ENCODE results near the gene GSK3A.

The GSK3A gene

GRCh38 chr19:42242512-42243409 is at the start of gene GSK3A:
Gene GSK3A (minus strand): TSS chr19:42242602. CDS start chr19:42242465, 137 bp downstream.
- DNase-seq: peak; percentile 95

GRCh38 chr19:42291435-42291810 is 49.0 kb upstream of the GSK3A start:
- DNase-seq: no peak

- peak; percentile 77 for DNase-seq
Observed at GRCh38 chr19:42290523-42291434, 48.4 kb upstream of the GSK3A start.

DNA sequence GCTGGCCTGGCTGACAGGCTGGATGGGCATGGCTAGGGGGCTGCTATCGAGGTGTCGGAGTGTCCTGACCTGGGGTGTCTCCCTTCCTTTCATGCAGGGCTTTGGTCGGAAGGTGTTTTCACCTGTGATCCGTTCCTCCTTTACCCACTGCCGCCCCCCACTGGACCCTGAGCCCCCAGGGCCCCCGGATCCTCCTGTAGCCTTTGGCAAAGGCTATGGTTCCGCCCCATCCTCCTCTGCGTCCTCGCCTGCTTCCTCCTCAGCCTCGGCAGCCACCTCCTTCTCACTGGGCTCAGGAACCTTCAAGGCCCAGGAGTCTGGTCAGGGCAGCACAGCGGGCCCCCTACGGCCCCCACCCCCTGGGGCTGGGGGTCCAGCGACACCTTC is 47.7 kb upstream of the GSK3A start:
- no peak for DNase-seq

- no peak for DNase-seq
Observed at GRCh38 chr19:42289556-42290041, 47.2 kb upstream of the GSK3A start.

GRCh38 chr19:42288881-42289555 is 46.6 kb upstream of the GSK3A start:
- DNase-seq: no peak

DNA sequence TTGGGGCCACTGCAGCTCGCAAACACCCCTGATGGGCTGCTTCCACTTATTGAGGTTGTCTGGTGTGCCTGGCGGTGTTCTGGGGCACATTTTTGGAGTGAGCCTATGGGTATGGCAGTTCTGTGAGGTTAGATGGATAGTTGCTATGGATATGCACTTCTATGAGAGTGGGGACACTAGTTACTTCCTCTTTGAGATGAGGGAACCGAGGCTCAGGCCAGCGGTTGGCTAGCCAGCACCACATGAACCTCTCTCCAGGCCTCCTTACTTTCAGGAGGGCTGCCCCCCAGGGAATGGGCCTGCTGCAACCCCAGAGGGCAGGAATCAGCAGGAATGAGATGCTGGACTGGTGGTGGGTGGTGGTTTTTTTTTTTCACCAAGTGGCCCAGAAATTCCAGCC is 46.0 kb upstream of the GSK3A start:
- no peak for DNase-seq

DNA sequence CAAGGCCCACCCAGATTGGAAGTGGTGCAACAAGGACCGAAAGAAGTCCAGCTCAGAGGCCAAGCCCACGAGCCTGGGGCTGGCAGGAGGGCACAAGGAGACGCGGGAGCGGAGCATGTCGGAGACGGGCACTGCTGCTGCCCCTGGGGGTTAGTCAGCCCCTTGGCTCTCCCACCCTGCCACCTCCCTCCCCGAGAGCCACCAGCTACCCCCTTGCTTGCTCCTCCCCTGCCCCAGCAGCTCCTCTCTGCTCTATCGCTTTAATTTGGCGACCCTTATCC is 45.4 kb upstream of the GSK3A start:
- no peak for DNase-seq

DNA sequence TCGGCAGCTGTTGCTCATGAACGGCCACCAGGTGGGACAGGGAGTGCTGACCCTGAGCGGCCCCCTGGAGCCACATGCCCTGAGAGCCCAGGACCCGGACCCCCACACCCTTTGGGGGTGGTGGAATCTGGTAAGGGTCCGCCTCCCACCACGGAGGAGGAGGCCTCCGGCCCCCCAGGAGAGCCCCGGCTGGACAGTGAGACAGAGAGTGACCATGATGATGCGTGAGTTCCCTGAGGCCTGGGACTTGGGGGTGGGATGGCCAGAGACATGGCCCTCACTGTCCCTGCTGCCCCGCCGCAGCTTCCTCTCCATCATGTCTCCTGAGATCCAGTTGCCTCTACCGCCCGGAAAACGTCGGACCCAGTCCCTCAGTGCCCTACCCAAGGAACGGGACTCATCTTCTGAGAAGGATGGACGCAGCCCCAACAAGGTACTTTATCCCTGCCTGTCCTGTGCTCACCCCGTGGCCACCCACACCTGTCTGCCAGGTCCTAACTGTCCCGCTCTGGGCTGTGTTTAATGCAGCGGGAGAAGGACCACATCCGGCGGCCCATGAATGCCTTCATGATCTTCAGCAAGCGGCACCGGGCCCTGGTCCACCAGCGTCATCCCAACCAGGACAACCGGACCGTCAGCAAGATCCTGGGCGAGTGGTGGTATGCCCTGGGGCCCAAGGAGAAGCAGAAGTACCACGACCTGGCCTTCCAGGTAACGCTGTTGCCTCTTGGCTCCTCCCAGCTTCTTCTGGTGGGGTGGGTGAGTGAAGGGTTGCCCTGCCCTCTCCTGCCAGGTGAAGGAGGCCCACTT is 44.8 kb upstream of the GSK3A start:
- no peak for DNase-seq

DNA sequence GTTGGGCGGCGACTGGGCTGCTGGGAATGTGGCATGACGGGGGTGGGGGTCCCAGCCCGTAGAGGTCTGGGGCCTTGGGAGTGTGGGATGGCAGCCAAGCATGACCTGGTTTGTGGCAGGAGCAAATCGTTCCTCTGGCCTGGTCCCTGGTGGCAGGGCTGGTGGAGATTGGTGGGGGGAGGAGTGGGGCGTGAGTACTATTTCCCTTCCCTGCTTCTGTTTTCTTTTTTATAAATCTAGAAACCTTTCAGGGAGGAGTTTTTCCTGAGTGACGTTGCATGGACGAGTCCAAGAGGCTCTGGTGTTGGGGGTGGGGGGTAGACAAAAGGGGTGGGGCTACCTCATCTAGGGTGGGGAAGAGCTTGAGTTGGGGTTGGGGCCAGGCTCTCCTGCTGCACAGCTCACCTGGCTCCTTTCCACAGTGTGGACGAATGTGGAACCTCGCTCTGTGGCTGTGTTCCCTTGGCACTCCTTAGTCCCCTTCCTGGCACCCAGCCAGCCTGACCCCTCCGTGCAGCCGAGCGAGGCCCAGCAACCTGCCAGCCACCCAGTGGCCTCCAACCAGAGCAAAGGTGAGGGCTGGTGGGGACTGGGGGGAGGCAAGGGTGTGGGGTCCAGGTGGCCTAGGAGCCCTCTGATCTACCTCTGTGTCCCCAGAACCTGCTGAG is 44.1 kb upstream of the GSK3A start:
- DNase-seq: no peak

GRCh38 chr19:42285988-42286348 is 43.6 kb upstream of the GSK3A start:
- DNase-seq: no peak

DNA sequence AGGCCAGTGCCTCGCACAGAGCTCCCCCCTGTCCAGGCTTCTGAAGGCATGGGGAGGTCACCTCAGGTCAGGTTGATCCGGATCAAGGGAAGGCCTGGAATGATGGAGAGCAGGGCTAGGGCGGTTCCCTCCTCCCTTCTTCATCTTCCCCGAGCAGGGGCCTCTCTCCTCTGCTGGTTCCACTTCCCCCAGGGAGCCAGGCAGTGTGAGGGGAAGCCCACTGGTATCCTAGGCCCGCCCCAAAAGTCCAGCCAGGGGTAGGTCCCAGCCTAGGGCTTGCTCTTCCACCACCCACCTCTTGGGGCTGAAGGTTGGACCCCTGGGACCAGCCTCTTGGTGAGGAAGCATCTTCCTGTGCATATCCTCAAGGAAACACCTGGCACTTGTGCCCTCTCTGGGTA is 43.1 kb upstream of the GSK3A start:
- no peak for DNase-seq

DNA sequence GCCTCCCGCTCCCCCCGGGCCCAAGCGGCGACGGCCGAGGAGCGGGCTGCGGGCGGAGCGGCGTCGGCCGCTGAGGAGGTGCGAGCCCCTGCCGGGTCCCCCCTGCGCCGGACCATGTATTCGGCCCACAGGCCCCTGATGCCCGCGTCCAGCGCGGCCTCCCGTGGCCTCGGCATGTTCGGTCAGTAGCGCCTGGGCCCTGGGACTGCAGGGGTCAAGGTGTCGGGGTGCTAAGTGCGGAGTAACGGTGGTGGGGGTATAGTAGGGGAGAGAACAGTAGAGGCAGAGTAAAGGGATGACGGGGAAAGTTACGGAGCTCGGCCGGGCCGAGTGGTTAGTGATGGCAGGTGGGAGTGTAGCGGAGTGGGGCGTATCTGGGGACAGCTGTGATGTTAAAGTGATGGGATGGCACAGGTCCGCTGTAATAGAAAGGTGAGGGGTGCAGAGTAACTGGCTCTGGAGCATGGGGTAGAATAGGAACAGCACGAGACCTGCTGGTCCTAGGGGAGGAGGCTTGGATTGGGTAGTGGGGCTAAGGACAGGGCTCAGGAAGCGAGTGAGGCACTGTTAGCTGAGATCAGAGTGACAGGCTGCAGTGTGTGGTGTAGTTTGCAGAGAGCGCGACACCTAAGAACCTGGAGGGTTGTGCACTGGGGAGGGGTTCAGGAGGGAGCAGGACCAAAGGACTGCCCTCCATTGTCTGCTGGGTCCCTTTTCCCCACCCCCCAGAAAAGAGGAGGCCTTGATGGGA is 42.4 kb upstream of the GSK3A start:
- no peak for DNase-seq

DNA sequence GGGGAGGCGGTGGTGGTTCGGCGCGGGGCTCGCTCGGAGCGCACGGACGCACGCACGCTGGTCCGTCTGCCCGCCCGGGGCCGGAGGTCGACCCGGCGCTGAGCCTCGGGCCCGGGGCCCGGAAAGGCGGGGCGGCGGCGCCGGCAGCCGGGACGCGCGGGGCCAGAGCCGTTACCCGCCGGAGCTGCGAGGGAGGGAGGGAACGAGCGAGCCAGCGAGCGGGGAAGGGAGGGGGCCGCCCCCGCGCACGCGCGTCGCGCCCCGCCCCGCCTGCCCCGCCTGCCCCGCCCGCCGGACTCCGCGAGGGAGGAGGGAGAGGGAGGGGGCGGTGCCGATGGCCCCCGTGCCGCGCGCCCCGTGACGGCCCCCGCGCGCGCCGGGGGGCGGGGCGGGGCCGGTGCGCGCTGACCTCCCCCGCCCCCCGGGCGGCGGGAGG is 41.7 kb upstream of the GSK3A start:
- peak; percentile 85 for DNase-seq

DNA sequence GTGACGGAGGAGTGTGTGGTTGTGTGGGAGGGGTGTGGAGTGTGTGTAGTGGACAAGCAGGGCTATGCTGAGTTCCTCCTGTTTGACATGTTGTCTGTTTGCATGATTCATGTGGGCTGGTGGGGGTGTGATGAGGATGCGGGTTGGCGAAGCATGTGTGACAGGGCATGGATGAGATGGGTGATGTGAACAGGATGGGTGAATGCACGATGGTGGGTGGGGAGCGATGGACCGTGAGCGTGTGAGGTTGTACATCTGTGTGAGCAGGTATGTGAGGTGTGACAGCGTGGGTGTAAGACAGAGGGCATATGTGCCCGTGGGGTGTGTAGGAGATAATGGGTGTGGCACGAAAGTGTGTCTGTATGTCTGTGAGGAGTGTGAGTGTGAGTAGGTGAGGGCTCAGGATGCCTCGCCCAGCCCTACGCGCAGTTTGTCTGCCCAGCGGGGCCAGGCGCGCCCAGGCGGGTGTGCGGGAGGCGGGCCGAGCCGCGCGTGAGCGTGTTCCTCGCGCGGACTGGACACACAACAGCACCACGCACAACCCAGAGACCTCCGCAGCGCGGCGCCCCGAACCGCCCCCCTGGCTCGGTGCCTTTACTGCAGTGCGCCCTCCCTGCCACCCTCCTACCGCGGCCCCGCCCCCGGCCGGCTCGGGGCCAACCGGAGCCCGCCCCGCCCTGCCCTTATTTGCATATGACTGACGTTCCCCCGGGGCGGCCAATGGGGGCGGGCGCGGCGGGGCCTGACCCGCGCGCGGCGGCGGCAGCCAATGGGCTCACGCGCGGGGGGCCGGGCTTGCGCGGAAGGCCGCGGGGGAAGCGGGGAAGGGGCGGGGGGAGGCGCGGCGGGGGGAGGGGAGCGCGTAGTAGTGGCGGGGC is 41.0 kb upstream of the GSK3A start:
- DNase-seq: peak; percentile 95

DNA sequence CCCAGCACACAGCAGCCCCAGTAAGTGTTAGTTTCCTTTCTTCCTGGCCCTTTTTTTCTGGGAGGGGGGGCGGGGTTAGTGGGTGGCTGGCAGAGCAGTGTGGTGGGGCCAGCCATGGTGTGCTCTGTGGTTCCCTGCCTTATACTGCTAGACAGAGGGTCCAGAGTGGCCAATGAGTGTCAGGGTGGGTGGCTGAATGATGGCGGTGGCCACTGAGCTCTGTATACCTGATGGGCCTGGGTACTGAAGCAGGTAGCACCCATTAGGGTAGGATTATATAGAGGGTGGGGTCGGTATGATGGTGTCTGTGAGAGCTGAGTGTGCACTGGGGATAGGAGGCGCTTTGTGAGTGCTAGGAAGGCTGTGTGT is 40.4 kb upstream of the GSK3A start:
- no peak for DNase-seq

DNA sequence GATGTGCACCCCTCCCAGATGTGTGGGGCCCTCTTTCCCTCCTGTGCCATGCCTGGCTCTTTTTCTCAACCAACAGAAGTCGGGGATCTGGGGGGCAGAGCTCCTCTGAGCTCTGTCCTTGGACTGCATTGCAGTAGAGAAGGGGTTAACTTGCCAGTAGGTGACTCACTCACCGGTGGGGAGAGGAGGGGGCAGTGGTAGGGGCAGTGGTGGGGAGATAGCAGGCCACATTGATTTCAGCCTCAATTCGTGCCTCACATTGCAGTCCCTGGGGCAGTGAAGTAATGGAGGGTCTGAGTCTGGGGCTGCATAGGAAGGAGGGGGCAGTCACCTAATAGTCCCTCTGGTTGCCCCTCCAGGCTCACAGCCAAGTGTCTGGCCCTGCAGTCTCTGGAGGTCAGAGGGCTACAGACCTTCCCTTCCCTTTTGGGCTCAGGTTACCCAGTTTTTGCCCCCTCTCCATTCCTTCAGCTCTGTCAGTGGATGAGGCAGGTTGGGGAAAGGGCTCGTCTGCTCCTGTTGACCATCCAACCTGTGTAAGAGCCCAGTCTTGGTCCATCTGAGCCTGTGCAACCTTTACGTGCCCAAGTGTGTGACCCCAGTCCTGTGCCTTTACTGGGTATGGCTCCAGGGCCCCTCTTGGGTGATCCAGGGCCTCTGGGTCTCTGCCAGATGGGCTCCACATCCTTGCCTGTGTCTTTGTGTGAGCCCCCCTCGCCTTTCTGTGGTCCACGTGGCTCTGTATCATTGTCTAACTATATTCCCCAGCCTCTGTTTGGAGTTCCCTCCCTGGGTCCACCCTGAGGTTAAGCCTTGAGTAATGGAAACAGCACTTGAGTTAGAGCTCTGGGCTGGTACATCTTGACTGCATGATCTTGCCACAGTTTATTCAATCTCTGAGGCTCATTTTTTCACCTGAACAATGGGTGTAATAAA is 39.7 kb upstream of the GSK3A start:
- no peak for DNase-seq

DNA sequence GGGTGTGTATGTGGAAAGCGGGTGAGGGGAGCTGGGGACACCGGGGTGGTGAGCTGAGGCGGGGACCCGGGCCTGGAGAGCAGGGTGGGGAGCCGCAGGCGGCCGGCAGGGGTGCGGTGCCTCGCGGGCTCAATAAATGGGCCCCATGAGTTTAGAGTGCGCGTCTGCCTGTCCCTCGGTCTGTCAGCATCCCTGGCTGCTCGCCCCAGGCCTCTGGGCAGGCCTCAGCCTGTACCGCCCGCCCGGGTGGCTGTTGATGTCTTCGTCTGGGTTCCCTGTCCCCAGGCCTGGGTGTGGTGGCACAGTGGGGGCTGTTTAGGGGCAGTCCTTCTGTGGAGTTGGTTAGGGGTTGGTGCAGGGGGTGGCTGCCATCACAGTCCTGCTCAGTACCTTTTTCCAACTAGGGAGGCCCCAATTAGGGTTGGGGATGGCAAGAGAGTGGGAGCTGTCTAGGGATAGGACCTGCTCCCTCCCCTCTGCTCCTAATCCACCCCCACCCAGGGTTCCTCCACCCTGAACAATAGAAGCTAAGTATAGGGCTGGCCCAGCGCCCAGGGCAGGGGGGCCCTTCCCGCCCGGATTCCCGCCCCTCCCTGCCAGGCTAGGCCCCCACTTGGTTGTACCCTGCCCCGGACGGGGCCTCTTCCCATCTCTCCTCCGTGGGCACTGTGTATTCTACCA is 38.9 kb upstream of the GSK3A start:
- peak; percentile 46 for DNase-seq

GRCh38 chr19:42280815-42281145 is 38.4 kb upstream of the GSK3A start:
- peak; percentile 60 for DNase-seq
